Measurements from ENCODE around the gene ACOXL. TPM values are rescaled to one million over a fixed set of nuclear protein-coding genes. Genes with fewer than 3 reads are reported as not detected.

The ACOXL gene
- total and polyA plus RNA-seq, 9 donors: 0.17 to 0.31 (median 0.23) TPM; not detected in 4

GRCh38 chr2:110794951-110795350, 62.6 kb downstream of the ACOXL start:
- H3K27me3 ChIP-seq: no peaks in the 10 kb centered on the region
- H3K9me3 ChIP-seq: no peaks in the 10 kb centered on the region
- no peaks in the 10 kb centered on the region for H3K4me1 ChIP-seq (ENCODE audit: insufficient read depth)
- no peak for DNase-seq
- 55 to 82% (median 66%) methylated on average over 8 of the region's 8 CpGs for WGBS, 3 donors
- no peaks in the 10 kb centered on the region for H3K36me3 ChIP-seq
- H3K4me3 ChIP-seq: no peak overlapping the region
- H3K27ac ChIP-seq: no peak overlapping the region
- TF ChIP-seq CTCF (IDR thresholded peaks at IDR 0.05) (no peak), EP300 (IDR thresholded peaks at IDR 0.05) (no peak), POLR2A (IDR thresholded peaks at IDR 0.05) (no peak)
- intact Hi-C loops (cut with DNase I): no loop called here

GRCh38 chr2:110796716-110797301, 64.4 kb downstream of the ACOXL start:
- Histone ChIP-seq H3K27ac (no peak overlapping the region), H3K4me1 (ENCODE audit: insufficient read depth) (no peaks in the 10 kb centered on the region), H3K27me3 (no peaks in the 10 kb centered on the region), H3K4me3 (no peak overlapping the region), H3K36me3 (no peaks in the 10 kb centered on the region), H3K9me3 (no peaks in the 10 kb centered on the region)
- 24 to 49% (median 35%) methylated on average over 7 of the region's 7 CpGs for WGBS, 3 donors
- DNase-seq: no peak
- TF ChIP-seq POLR2A (IDR thresholded peaks at IDR 0.05): no peak
- TF ChIP-seq EP300 (IDR thresholded peaks at IDR 0.05): no peak
- no peak for TF ChIP-seq CTCF (IDR thresholded peaks at IDR 0.05)
- intact Hi-C loops (cut with DNase I): no loop called here

- Histone ChIP-seq H3K4me3 (no peak overlapping the region), H3K4me1 (ENCODE audit: insufficient read depth) (no peaks in the 10 kb centered on the region), H3K9me3 (no peaks in the 10 kb centered on the region), H3K27ac (no peak overlapping the region), H3K36me3 (no peaks in the 10 kb centered on the region), H3K27me3 (no peaks in the 10 kb centered on the region)
- WGBS, 3 donors: 92 to 94% (median 94%) methylated on average over 3 of the region's 3 CpGs
- intact Hi-C loops (cut with DNase I): no loop called here
- DNase-seq: no peak
- no peak for TF ChIP-seq POLR2A (IDR thresholded peaks at IDR 0.05)
- no peak for TF ChIP-seq EP300 (IDR thresholded peaks at IDR 0.05)
- no peak for TF ChIP-seq CTCF (IDR thresholded peaks at IDR 0.05)
Measured at GRCh38 chr2:110799376-110799775, 67.0 kb downstream of the ACOXL start.

DNA sequence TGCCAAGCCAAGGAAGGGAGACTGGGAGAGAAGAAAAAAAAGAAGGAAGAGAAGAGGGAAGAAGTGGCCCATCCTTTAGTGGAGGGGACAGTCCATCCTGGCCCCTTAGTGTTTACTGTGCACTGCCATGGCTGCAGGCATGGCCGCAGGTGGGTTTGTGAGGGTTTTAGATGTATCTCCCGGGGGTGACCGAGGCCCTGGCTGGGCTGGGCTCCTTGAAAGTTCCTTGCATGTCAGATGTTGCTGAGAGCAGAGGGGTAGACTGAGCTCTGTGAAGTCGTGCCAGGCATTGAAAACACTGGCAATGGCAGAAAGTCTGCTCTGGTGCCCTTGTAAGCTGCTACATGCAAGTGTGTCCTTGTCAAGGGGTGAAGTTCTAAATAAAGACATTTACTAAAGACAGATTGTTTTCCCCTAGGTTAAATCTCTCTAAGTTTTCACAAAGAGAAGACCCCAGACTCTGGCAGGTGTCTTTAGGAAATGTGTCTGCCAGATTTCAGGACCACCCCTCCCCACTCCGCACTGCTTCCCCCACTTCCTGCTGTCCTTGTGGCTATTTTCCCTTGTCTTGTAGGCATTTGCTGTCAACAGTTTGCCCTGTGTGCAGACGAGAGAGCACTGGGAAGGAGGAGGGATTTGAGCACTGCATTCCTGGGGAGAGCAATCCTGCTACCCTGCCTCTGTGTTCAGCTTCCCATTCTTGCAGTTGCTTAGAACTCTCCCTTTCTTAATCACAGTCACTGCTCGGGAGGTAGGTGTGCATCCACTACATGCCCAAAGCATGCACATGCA, 68.4 kb downstream of the ACOXL start:
- DNase-seq: no peak
- H3K4me1 ChIP-seq (ENCODE audit: insufficient read depth): no peaks in the 10 kb centered on the region
- no peaks in the 10 kb centered on the region for H3K9me3 ChIP-seq
- no peak overlapping the region for H3K4me3 ChIP-seq
- TF ChIP-seq CTCF (IDR thresholded peaks at IDR 0.05) (no peak), POLR2A (IDR thresholded peaks at IDR 0.05) (no peak), EP300 (IDR thresholded peaks at IDR 0.05) (no peak)
- intact Hi-C loops (cut with DNase I): no loop called here
- H3K27ac ChIP-seq: no peak overlapping the region
- 65 to 68% (median 67%) methylated on average over 7 of the region's 7 CpGs for WGBS, 3 donors
- H3K36me3 ChIP-seq: no peaks in the 10 kb centered on the region
- H3K27me3 ChIP-seq: no peaks in the 10 kb centered on the region

Data from ovary (tissue), 9 donors.